Activated CD8-positive, alpha-beta memory T cell treated with anti-CD3 and anti-CD28 coated beads for 48 hours (primary cell): Measurements from ENCODE around the gene RABGAP1.

Experiments
- DNase-seq, 3 experiments: peaks; one replicate each; pipeline ENCODE4 v3.0.0-alpha.2; 2020; ENCODE audit warnings: low read depth in 2 of 3, low spot score in 2 of 3

The RABGAP1 gene

DNA sequence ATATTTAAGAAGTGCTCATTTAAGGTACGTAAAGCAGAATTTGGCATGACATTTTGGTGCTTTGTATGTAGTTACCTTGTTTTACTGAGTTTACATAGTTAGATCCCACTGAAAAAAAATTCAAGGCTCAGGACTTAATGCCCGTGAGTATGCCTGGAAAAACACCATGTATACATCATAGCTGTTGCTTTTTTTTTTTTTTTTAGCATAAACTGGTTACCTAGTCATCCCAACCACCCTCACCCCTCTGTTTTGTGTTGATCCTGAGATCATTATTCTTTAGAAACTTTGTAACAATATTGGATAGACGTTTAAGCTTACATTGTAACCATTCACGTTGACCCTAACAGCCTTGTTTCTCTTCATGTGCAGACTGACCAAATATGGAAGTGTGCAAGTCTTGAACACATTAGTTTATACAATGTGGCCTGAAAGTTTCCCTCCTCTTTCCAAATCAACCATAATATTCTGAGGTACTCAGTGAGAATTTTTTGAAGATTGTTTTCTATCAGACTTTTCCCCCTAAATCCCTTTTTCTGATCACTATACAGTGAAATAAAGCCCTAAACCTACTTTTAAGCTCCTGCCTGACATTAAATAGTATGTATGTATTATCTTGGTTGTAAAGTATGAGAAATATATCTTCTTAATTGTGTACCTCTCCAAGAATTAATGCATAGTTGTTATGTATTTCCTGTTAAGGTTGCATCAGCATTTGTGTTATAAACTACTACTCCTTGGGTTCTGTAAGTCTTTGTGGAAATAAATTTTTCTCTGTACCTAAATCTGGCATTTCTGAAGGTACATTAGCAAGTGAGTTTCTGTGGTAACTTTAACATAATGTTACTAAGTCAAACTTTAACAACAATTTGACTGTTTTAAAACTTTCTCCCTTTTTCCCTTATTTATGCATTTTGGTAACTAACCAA lies 4.4 kb downstream of the RABGAP1 start:
- no peak for DNase-seq

- DNase-seq: no peak
Measured at GRCh38 chr9:122946461-122947005, 5.7 kb downstream of the RABGAP1 start.

DNA sequence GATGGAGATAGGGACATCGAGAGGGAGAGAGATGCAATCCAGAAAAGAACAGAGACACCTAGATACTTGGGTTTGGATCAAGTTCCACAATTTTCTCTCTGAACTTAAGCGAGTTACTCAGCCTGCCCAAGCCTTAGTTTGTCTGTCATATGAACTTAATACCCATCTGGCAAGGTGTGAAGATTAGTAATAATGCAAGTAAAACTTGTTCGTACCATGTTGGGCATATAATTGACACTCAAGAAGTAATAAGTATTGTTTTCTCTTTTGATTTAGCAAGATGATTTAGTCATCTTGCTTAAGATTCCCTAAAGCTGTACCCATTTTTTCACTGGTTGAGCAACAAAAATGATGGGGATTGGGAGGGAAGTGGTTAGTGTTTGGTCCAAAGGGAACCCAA lies 7.5 kb downstream of the RABGAP1 start:
- no peak for DNase-seq

DNA sequence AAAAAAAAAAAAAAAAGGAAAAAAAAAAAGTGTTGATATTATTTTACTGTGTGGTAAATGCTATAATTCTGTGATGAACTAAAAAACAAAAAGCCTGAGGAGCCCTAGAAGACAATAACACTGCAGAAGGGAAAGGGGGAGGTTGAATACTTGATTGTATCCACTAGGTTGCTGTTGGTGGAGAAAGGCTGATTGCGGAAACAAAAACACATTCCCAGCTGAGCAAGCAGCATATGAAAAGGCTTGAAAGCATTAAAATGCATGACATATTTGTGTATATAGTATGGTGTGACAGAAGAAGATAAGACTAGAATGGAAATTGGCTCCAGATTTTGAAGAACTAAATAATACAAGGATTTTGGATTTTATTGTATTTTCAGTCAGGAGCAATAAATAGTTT lies 8.9 kb downstream of the RABGAP1 start:
- no peak for DNase-seq

DNA sequence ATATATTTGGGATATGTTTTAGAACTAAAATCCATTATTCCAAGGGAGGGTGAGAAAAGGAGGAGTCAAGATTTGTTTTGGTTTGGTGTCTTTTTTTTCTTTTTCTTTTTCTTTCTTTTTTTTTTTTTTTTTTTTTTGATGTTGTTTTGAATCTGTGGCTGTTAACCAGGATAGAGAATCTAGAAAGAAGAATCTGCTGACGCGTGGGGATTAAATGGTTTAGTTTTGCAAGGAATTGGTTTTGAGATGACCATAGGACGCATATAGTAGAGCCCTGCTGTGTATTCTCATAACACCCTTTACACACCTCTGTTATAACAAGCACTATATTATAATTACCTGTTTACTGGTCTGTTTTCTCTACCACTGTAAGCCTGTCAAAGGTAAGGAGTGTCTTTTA lies 9.4 kb downstream of the RABGAP1 start:
- no peak for DNase-seq

GRCh38 chr9:122951056-122951455 lies 10.2 kb downstream of the RABGAP1 start:
- DNase-seq: no peak

- no peak for DNase-seq
Measured at GRCh38 chr9:122954253-122954691, 13.5 kb downstream of the RABGAP1 start.

DNA sequence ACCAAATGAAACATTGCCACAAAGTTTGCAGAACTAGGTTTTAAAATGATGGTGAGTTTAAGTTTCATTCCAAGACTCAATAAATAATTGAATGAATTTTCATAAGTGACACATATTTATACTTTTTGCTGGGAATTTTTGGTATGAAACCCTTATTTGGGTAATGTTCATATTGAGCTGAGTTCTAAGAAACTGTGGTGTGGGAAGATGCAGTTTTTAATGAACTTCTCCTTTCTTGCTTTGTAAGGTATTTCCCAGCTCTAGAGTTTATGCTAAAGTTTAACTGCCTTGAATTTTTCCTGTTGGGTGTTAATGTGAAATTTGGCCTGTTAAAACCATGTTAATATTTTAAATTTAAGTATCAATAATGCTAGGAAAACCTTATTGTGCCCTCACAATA lies 15.1 kb downstream of the RABGAP1 start:
- DNase-seq: no peak

DNA sequence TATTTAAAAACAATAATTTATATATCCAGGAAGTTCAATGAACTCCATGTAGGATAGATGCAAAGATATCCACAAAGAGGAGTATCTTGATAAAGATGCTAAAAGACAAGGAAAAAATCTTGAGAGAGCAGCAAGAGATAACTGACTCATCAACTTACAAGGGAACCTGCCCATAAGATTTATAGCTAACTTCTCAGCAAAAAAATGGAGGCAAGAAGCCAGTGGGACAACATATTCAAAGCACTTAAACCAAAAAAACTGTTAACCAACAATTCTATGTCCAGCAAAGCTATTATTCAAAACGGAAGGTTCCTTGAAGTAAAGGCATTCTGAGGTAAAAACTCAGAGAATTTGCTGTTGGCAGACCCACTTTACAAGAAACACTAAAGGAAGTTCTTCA lies 20.3 kb downstream of the RABGAP1 start:
- DNase-seq: no peak

- DNase-seq: no peak
Measured at GRCh38 chr9:122975196-122975595, 34.4 kb downstream of the RABGAP1 start.

GRCh38 chr9:122978601-122979000 lies 37.8 kb downstream of the RABGAP1 start:
- DNase-seq: no peak

DNA sequence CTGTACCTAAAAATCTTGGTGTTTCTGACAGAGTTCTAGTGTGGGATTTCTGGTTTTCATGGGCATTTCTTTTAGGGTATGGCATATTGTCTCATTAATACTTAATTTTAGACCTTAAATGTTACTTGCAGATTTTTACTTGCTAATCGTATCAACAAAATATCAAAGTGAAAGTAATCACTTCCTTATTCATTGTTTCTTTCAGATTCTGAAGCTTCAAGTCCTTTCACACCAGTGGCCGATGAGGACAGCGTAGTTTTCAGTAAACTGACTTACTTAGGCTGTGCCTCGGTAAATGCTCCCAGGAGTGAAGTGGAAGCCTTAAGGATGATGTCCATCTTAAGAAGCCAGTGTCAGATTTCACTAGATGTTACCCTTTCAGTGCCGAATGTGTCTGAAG lies 45.2 kb downstream of the RABGAP1 start:
- DNase-seq: no peak

DNA sequence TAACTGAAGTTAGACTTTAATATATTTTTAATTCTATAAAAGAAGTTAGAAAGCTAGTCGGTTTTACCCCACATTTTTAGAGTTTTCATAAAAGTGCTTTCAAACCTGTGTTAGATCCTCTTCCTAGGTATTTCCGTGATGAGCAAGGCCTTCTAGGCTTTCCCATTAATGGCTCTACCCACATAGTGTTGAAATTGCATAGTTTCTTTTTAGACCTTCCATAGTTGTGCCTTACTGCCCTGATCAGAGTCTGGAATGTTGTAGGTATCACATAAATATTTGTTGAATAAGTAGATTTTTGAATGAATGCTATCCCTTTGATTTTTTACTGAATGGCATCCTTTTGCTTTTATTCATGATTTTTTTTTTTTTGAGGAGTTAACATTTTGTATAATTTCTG lies 47.3 kb downstream of the RABGAP1 start:
- no peak for DNase-seq

DNA sequence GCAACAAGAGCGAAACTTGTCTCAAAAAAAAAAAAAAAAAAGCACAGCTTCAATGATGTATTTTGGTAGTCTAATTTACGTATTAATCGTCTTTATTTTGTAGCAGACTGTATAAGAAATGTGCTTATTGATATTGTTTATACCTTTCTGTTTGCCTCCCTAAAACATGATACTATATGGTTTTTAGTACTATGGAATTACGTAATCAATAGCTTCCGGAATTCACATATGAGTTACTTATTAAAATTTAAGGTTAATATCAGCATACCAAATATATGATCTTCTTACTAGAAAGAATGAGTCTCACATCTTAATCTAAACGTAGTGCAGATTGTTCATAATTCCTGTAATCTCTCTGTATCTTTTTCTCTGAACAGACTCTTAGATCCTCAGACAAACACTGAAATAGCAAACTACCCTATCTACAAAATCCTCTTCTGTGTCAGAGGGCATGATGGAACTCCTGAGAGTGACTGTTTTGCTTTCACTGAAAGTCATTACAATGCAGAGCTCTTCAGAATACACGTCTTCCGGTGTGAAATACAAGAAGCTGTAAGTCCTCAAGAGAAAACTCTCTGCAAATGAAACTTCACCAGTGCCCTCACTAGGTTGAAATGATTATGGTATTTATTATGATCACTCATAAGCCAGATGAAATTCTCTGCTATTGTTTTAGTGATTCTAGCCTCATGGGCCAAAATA lies 48.3 kb downstream of the RABGAP1 start:
- no peak for DNase-seq

GRCh38 chr9:122991370-122991830 lies 50.6 kb downstream of the RABGAP1 start:
- DNase-seq: no peak

DNA sequence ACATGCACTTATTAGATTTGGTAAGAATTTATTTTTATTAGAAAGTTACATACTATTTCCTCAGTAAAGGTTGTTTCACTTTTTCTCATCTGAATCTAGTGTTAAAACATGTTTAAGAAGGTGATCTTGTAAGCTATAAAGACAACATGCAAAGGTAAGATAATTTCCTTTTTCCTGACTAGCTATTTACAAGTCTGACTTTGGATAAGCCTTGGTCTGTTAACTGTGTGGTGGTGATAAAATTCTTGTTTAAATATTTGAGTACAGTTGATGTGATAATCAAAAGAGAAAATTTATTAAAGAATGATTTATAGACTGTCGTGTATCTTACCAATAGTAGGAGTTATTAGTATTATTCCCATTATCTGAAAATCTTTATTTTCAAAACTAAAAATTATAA lies 55.8 kb downstream of the RABGAP1 start:
- no peak for DNase-seq

- DNase-seq: no peak
Measured at GRCh38 chr9:122998448-122998847, 57.6 kb downstream of the RABGAP1 start.

GRCh38 chr9:123000371-123001068 lies 59.7 kb downstream of the RABGAP1 start:
- DNase-seq: no peak

- DNase-seq: no peak
Measured at GRCh38 chr9:123002754-123003153, 61.9 kb downstream of the RABGAP1 start.

DNA sequence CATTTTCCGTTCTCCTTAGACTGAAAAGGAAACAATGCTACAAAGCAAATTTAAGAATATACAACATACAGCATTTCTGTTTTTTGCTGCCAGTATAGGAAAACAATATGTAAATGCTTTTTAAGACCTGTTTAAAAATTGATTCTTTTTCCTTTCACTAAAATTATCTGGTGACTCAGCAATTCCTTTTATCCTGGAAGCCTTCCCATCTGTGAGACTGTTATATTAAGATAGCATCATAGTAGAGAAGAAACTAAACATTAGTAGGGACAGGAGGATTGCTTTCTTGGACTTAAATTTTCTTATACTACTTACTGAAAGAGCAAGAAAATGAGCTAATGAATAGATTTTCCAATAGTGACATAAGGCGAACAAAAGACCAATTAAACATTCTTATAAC lies 62.6 kb downstream of the RABGAP1 start:
- DNase-seq: no peak

DNA sequence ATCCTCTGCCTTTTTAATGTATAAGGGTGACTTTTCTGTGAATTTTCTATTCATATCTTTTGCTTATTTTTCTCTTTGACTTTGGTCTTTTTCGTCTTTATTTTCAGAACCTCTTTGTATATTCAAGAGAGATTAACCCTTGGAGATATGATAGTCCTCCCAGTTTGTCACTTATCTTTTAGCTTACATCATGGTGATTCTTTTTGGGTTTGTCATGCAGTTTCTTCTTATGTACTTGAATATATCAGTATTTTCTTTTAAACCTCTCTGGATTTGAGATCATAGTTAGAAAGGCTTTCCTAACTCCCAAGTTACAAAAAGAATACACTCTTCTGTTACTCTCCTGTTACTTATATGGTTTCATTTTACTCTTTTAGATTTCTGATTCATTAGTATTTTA lies 65.1 kb downstream of the RABGAP1 start:
- no peak for DNase-seq
